NCI-H345 treated with DMSO at 0.1 percent for 48 hours (cell line): ENCODE results near the gene GRAMD1B.

ENCODE experiments used
- DNase-seq: peaks from one replicate; lab custom pipeline; 2025; ENCODE audit not compliant: unreplicated experiment; lab: John Stamatoyannopoulos, UW

Gene GRAMD1B

DNA sequence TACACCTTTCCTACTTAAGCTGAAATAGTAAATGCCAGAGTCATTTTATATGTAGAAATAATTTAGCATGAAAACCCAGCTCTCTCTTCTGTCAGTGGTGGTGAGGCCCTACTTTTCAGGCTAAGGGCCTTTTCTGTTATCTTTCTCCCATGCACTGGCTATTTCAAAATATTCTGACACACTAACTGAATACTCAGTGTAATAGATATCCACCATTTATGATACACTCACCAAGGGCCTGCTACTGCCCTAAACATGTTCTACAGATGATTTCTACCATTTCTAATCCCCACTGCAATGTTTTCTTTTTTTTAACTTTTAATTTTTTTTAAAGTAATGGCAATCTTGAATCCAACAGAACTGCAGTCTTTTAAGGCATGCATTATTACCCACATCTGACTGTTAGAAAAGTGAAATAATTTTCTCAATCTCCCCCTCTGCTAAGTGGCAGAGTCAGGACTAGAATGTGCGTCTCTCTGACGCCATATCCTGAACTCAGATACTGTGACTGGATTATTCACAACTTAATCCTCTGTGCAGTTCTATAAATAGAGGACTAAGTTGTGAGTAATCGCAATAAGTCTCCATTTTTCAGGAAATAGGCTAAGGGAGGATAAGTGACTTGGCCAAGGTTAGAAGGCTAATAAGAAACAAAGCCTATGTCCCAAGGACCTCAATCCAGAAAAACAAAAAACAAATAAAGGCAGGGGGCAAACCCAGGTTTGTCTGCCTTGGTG, 44.0 kb downstream of the GRAMD1B start:
- no peak for DNase-seq

DNA sequence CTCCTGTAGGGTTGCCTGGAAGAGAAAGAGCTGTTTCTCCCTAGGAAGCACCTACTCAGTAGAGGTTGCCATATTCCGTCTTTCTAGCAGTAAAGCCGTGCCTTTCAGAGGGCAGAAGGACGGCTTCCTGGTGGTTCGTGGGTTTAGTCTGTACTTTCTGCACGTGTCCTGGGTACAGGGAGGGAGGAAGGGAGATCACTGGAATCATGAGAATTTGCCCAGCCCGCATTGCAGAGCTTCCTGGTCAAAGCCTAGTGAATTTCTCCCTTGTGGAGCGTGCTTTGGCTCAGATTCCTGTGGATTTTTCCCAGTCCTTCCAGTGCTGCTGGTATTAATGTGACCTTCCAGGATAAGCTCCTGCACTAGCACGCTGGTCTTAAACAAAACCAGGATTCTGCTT, 44.9 kb downstream of the GRAMD1B start:
- DNase-seq, result no peak

DNA sequence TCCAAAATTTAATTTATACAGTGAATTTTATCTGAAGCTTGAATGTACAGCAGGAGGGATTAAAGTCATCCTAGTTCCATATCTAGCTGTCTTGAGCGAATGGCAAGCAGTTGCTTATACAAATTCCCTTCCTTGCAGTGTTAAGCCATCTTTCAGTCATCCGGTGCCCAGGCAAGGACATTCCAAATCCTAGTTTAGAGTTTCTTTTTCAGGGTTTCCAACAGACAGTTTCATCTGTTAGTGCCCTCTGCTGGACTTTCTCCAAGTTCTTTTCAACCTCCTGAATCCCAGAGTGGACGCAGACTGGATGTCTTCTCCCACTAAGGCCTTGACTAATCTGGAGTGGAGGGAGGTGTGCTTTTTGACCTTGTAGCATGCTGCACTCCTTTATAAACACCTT, 45.4 kb downstream of the GRAMD1B start:
- no peak for DNase-seq

DNA sequence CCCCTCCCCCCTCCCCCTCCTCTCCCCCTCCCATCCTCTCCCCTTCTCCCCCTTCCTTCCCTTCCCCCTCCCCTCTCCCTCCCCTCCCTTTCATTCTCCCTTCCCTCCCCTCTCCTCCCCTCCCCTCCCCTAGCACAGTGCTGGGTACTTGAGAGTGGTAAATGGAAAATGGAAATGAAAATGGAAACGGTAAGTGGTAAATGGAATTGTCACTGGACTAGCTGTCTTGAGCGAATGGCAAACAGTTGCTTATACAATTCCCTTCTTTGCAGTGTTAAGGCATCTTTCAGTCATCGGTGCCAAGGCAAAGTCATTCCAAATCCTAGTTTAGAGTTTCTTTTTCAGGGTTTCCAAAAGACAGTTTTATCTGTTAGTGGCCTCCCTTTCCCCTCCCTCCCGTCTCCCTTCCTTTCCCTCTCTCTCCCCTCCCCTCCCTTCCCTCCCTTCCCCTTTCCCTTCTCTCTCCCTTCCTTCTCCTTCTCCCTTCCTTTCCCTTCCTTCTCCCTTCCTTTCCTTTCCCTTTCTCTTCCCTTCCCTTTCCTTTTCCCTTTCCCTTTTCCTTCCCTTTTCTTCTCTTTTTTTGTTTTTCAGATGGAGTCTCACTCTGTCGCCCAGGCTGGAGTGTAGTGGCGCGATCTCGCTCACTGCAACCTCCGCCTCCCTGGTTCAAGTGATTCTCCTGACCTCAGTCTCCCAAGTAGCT, 47.3 kb downstream of the GRAMD1B start:
- no peak for DNase-seq

DNA sequence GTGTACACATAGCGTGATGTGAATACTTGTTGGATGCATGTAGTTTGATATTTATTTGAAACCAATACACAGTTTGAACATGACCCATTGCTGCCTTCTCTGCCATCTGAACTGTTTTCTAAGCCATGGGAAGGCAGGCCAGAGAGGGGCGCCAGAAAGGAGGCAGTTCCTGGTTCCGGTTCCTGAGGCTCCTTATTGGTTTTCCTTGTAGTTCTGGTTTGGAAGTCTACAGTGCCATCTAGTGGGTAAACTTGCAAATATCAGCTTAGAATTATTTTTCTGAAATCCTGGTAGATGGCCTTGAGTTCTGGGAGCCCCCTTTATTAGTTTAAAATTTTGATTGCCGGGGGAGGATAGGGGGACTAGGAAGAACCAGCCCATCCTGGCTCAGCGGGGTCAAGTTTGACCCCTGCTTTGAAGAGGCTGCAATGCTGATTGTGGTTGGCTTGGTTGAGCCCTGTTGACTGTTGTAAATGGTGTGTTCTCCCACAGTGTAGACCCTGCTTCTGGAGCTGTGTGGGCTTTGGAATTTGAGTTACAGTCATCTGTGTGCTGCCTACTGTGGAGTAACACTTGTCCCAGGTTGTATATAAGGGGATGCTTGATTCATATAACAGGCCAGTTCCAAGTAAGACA, 48.4 kb downstream of the GRAMD1B start:
- DNase-seq, result peak; percentile 76

DNA sequence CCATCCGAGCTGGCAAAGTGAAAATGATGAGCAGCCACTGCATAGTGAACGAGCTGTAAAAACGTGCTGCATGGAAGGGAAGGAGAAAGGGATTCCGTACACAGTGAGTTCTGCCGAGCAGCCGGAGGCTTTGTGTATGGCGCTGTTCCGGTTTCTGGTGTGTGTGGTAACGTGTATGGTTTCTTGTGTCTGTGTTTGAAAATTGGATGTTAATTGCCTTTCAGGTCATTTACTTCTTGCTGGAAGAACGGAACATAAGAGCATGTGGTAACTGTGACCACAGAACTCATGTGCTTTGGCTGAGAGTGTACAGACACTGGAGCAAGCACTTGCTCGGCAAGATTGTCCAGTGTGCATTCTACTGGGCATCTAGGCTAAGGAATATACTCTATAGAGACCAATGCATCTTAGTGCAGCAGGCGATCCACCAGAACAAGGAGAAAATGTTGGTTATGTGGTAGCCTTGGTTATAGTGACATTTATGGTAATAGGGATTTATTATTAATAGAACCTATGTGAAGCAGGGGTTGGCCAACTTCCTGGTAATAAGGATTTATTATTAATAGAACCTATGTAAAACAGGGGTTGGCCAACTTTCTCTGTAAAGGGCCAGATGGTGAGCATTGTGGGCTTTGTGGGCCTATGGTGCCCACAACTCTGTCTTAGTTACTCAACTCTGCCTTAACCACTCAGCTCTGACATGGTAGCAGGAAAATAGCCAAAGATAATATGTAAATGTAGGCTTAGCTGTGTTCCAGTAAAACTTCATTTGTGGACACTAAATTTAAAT, 49.2 kb downstream of the GRAMD1B start:
- no peak for DNase-seq

DNA sequence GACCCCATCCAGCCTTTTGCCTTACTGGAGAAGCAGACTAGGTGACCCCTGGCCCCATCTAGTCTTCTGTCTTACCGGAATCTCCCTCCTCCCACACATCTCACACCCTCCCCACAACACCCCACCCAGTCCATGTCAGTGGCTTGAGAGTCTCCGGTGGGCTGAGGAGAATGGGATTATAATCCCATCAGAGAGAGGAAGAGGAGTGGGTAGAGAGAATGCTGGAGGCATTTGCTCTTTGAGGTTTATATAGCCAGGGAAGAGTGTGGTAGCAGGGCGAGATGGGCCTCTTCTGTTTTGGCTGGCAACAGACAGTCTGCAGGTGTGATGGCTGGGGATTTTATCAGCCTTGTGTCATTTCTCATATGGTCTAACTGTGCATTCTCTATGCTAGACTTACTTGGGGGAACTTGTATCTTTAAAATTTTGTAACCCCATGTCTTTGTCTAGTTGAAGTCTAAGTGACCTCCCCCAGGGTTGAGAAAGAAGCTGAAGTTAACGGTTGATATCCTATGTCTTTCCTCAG, 50.3 kb downstream of the GRAMD1B start:
- DNase-seq, result no peak

DNA sequence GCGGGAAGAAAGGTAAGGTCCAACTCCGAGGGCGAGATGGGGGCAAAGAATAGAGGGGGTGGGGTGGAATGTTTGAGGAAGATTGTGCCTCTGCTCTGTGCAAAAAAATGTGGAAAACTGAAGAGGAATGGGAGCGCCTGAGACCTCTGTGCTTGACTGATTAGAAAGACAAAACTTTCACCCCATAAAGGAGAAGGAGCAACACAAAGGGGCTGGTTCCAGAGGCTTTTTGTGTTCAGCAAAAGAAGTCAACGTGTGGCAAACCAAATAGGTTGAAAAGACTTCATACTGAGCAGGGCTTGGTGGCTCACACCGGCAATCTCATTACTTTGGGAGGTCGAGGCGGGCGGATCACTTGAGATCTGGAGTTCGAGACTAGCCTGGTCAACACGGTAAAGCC, 50.8 kb downstream of the GRAMD1B start:
- DNase-seq, result no peak

DNA sequence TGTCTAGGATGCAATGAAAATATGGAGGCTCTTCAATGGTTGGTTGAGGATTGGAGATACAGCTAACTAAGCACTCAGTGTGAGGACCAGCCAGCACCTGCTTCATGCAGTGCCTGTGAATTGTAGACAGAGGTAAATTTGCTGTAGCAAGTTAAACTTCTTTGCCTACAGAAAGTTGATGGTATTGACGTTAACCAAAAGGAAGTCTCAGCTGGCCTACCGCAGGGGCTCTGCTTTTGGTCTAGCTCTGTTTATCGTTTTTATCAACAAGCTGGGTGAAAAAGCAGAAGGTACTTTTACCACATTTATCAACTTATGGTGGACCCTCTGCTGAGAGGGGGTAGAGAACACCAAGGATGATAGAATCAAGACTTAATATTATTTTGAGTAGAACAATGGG, 51.6 kb downstream of the GRAMD1B start:
- no peak for DNase-seq

DNA sequence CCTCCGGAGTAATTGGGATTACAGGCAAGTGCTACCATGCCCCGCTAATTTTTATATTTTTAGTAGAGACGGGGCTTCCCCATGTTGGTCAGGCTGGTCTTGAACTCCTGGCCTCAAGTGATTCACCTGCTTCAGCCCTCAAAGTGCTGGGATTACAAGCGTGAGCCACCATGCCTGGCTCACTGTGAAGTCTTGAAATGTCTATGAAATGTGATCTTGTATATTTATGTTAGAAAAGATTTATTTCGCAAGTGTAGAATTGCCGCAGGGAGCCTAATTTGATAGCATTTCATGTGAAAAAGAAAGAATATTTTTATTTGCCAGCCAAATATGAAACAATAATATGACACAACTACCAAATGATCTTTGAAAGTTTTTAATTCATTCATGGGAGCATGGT, 52.1 kb downstream of the GRAMD1B start:
- no peak for DNase-seq

DNA sequence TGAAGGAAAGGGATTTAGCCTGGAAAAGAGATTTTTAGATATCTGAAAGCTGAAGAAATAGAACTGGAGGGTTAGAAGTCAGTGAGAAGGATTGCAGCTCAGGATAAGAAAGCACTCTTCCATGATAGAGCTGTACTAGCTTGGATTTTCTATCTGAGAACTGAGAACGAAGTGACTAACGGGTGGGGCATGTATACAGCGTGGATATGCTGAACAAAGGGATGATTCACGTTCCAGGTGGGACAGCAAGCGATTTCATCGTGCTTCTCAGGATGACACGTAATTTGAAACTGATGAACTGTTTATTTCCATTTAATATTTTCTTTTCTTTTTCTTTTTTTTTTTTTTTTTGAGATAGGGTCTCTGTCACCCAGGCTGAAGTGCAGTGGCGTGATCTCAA, 53.0 kb downstream of the GRAMD1B start:
- DNase-seq, result no peak

DNA sequence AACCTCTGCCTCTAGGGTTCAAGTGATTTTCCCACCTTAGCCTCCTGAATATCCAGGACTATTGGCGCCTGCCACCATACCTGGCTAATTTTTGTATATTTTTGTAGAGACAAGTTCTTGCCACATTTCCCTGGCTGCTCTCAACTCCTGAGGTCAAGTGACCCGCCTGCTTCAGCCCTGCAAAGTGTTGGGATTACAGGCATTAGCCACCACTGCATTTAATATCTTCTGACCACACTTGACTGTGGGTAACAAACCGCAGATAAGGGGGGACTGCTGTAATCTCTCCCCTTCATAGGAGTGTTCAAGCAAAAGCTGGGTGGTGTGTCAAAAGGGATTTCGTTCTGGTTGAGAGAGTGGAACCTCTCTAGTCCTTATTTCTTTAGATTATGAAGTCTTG, 53.4 kb downstream of the GRAMD1B start:
- DNase-seq, result no peak

DNA sequence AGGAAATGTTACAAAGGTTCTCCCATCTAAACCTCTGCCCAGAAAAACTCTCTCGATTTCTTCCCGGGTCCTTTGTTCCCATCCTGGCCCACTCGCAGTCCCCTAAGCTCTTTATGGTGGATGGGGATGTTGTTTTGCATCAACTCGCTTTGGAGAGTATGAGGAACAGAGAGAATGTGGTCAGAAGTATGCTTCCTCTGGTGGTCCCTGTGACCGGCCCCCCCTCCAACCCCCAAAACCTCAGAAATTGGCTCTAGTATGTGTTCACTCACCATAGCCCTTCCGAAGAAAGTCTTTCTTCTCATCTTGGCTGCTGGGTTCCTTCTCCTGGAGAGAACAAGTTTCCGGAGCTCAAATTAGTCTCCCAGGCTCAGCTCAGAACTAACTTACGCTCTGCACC, 54.4 kb downstream of the GRAMD1B start:
- no peak for DNase-seq

DNA sequence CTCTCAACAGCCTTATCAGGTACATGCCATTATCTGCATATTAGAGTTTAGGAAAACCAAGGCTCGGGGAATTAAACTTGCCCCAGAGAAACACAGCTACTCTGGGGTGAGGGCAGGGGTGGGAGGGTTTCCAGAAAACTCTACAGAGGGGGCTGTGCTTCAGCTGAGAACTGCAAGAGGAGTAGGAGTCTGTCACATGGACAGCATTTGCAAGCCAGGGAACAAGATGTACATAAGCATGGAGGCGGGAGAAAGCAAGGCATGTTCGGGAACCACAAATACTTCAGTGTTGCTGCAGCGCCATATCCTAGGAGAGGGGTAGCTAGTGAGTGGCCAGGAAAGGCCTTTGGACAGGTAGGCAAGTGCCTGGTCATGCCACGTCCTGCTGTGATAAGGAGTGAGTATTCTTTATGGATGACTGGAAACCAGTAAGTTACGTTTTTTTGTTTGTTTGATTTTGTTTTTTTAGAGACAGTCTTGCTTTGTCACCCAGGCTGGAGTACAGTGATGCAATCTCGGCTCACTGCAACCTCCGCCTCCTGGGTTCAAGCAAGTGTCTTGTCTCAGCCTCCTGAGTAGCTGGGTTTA, 57.2 kb downstream of the GRAMD1B start:
- DNase-seq, result no peak

DNA sequence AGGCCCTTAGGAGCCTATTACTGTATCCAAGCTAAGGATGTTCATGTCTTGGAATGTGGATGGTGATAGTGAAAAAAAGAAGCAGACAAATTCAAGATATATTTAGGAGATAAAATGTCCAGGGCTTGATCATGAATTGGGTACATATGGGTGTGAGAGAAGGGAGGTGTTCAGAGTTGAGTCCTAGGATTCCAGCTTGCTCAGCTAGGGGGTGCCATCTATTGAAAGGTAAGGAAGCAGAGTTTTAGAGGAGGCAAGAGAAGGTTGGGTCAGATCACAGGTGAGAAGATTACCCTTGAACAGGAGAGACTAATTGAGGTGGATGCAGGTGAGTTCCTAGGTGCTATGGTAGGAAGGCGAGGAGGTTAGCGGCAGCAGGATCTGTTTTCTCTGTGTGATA, 60.5 kb downstream of the GRAMD1B start:
- no peak for DNase-seq

DNA sequence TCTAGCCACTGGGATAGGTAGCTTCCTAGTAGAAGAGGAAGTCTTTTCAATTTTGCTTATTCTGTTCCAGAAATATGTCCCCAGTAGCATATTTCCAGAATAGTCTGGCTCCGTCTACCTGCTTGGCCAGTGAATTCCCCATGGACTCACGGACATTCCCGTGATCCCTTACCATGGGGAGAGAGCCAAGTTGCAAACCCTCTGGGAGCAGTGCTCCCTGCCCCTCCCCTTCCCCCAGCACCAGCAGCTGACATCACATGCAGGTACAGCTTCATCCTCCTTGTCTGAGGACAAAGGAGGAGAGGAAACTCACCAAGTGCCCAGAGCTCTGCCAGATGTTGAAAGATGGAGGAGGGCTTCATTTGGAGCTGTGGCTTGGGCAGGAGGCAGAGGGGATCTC, 61.2 kb downstream of the GRAMD1B start:
- no peak for DNase-seq

DNA sequence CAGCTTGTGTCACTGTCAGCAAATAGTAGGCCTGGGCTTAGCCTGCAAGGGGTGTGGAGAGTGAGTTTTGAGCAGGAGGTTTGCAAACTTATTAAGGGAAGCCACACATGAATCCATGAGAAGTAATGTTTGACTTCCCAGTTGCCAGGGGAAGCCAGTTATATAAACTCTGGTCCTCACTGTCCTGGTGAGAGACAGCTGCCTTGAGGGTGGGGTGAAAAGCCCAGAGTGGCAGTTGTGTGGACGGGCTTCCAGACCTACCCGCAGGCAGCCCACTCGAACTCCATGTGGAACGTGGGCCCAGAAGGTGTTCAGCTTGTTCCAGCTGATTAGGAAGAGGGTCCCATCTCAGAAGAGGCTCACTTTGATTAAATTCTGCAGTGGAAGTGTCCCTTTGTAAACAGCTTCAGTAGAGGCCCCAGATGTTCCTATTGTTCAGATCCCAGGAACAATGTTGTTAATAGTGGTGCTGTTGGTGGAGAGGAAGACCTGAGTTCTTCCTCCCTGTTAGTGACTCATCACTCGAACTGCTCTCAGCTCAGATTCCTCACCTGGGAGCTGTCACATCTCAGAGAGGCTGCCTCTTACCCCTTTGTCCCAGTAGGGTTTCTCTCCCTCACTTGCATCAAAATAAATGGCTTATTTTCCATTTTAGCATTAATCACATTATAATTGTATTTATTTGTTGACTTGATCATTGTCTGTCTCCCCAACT, 63.4 kb downstream of the GRAMD1B start:
- peak; percentile 54 for DNase-seq

DNA sequence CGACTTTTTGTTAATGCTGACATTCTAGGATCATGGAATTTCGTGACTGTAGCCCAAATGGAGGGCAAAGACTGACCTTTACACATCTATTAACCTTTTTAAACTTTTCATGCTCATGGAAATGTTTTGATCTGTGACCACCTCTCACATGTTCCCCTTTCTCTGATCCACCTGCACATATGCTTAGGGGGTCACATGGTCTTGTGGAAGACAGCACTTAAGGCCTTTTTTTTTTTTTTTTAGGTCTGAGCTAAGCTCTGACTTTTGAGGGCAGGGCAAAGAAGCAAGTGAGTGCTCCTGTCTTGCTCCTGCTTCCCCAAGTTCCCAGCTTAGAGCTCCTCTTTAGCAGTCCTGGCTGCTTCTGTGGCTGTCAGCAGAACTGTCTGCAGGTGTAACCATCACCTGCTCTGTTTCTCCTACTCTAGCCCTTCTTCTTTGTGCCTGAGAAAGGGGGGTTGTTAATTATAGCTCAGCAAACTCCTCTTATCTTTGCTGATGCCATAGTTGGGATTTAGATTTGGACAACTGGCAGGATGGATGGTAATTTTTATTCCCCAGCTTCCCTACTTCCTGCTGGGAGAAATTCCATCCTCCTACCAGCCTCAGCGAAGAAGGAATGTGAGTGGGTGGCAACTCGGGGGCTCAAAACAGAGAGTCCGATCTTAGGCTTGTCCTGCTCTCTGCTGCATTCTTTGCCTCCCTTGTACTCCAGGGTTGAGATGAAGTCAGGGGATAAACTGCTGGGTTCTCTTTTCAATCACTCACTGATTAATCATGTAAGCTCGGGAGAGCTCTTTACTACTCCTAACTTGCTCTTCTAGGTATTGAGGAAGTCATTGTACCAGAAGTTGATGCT, 64.4 kb downstream of the GRAMD1B start:
- DNase-seq, result peak; percentile 16

DNA sequence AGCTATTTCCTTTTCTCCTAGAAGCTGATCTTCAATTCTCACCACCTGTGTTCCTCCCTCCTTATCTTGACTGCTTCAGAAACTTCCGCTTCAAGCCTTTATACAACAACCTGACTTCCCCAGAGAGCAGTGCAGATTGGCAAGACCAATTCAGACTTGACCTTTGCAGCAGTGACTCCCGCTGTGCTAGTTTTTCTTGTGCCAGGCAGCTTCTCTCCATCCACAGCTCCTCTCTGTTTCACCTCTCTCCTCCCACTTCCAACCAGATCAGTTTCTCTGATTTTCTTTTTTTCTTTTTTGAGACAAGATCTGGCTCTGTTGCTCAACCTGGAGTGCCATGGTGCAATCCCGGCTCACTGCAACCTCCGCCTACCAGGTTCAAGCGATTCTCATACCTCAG, 74.3 kb downstream of the GRAMD1B start:
- DNase-seq, result no peak
